Effector memory CD8-positive, alpha-beta T cell (primary cell): Measurements from ENCODE around the gene DCDC2C.

Experiments
- ATAC-seq: fragments of 150-1000 bp; cut with Tn5 transposase; replicated peaks from 2 replicates; pipeline ENCODE4 v1.10.0; 2021; ENCODE audit warnings: mild to moderate bottlenecking, moderate library complexity
- DNase-seq, 3 experiments: peaks; one replicate each; pipeline ENCODE4 v3.0.0; 2021
- H3K27ac Mint-ChIP-seq, 2 donors: one replicate each; pipeline ENCODE4 v1.8.0; 2022; ENCODE audit warnings: mild to moderate bottlenecking in 2 of 2, mixed read lengths in 2 of 2, moderate library complexity in 2 of 2
- H3K27me3 Mint-ChIP-seq, 2 donors: one replicate each; pipeline ENCODE4 v1.8.0; 2022; ENCODE audit warnings: mixed read lengths in 2 of 2
- H3K36me3 Mint-ChIP-seq: one replicate; pipeline ENCODE4 v1.8.0; 2022; ENCODE audit warnings: mild to moderate bottlenecking, moderate library complexity, mixed read lengths; ENCODE audit not compliant: insufficient read depth
- H3K4me1 Mint-ChIP-seq, 2 donors: one replicate each; pipeline ENCODE4 v1.8.0; 2022; ENCODE audit warnings: low read depth in 2 of 2, mixed read lengths in 2 of 2
- H3K4me3 Mint-ChIP-seq, 2 donors: one replicate each; pipeline ENCODE4 v1.8.0; 2022; ENCODE audit warnings: mild to moderate bottlenecking in 2 of 2, mixed read lengths in 2 of 2, moderate library complexity in 2 of 2
- H3K9me3 Mint-ChIP-seq, 2 donors: one replicate each; pipeline ENCODE4 v1.8.0; 2022; ENCODE audit warnings: mixed read lengths in 2 of 2

The DCDC2C gene

DNA sequence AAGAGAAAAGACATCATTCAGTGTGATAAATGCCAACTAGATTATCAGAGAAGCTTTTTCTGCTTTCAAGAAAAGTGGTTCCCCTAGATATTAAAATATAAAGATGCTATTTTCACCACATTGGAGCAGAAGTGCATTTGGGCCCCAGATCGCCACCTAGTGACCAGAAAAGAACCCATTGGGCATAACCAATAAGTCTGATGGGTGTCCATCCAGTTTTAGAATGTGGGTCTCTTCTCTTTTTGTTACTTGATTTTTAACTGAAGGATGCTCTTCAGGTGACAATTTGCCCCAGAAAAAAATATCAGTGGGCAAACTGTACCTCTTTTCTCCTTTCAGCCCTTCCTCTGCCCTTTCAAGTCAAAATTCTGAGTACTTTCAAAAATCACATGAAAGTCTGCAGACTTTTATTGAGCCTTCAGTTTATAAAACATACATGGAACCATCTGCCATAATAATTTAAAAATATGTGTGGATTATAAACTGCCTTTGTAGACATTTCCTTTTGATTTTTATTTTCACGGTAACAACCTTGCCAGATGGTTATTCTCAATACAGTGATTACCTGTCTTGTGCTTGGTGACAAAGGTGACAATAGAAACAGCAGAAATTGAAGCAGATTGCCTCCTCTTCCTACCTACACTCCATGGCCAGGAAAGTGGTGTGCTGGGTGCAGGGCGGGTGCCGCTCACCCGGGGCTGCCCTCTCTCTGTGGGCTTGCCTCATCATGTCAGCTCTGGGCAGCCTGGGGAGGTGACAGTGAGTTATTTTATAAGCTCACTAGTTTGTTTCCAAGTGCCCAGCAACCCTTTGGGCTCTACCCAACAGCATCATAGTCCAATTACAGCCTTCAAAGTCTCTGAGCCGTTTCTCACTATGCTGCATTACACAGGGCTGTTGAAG is 124.5 kb downstream of the DCDC2C start:
- Mint-ChIP-seq H3K27ac (no peak overlapping the region), H3K9me3 (peaks cover 4 to 17% of the 10 kb centered on the region in 2 donors), H3K4me1 (no peaks in the 10 kb centered on the region), H3K36me3 (no peaks in the 10 kb centered on the region), H3K27me3 (peaks cover 0 to 15% of the 10 kb centered on the region in 2 donors), H3K4me3 (no peak overlapping the region)
- DNase-seq (no peak), ATAC-seq (no peak)

DNA sequence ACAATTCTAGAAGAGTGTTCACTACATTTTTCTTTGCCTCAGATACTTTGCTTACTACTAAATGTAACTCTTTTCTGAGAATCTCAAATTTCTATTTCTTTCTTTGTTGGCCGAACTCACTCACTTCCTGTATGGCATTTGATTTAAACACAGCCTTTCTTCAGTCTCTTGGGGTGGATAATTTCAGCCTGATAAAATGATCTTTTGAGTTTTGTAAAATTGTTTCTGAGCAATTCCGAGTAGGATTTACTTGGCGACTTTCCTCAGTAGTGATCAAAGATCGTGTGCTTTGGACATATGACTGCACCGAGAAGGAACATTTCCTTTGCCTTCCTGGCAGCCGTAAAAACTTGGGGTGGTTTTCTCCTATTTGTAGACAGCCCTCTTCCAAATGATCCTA is 127.4 kb downstream of the DCDC2C start:
- peaks cover 2 to 18% of the 10 kb centered on the region in 2 donors for H3K9me3 Mint-ChIP-seq
- H3K4me1 Mint-ChIP-seq = no peaks in the 10 kb centered on the region
- H3K27ac Mint-ChIP-seq = no peak overlapping the region
- ATAC-seq (no peak), DNase-seq (no peak)
- no peaks in the 10 kb centered on the region for H3K36me3 Mint-ChIP-seq
- no peak overlapping the region for H3K4me3 Mint-ChIP-seq
- H3K27me3 Mint-ChIP-seq = peaks cover 0 to 18% of the 10 kb centered on the region in 2 donors

DNA sequence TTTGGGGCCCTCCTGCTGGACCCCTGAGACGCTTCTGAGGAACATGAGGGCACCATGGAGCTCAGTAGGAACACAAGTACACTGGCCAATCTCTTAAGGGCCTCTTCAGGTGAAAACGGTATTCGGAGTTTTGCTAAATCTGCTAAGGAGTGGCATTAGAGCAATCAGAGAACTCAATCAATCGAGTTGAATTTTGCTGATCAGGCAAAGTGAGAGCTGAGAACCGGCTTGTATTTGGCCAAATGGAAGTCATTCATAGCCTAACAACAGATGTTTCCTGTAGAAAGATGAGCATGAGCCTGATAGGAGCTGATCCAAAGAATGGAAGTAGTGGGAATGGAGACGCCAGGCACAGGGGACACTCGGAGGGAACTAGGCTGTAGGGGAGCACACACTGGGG is 133.7 kb downstream of the DCDC2C start:
- ATAC-seq (no peak), DNase-seq (no peak)
- Mint-ChIP-seq H3K36me3 (peaks cover 2% of the 10 kb centered on the region), H3K27me3 (peaks cover 0 to 18% of the 10 kb centered on the region in 2 donors), H3K4me1 (no peaks in the 10 kb centered on the region), H3K4me3 (no peak overlapping the region), H3K27ac (no peak overlapping the region), H3K9me3 (peaks cover 16 to 25% of the 10 kb centered on the region in 2 donors)

DNA sequence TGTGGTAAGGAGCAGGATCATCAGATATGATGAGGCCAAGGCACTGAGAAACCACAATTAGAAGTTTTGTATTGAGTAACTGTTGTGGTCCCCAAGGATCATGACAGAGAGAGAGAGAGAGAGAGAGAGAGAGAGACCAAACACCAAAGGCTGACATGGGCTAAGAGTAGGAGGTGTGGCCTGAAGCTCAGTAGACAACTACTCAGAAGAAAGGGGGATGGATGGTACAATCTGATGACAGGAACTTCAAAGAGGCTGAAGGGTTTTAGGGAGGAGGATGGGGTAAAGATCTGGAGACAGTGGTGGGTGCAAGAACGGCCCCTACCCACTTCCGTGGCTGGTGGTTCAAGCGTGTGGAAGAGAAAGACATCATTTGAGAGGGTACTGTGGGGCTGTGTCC is 135.0 kb downstream of the DCDC2C start:
- Mint-ChIP-seq H3K9me3 (peaks cover 15 to 17% of the 10 kb centered on the region in 2 donors), H3K27me3 (peaks cover 0 to 6% of the 10 kb centered on the region in 2 donors), H3K27ac (no peak overlapping the region), H3K4me1 (no peaks in the 10 kb centered on the region), H3K4me3 (no peak overlapping the region), H3K36me3 (peaks cover 2% of the 10 kb centered on the region)
- DNase-seq = no peak
- ATAC-seq = no peak

DNA sequence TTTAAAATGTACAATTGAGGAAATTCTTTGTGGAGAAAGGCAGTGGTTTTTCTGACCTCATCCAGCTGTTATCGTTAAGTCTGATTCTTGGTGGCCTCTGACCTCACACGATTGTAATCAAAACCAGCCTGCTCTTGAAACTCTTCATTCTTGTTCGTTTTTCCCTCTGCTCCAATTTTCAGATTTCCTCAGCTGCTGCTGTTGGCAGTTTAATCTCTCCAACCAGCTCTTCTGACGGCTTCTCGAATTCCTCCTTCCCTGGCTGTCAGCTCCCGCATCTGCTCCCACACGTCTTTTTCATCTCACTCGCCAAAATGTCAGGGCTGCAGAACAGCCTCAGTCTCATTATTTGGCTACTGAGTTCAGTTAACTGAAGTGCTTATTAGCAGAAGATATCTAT is 136.1 kb downstream of the DCDC2C start:
- DNase-seq = no peak
- Mint-ChIP-seq H3K4me3 (no peak overlapping the region), H3K9me3 (peaks cover 19 to 20% of the 10 kb centered on the region in 2 donors), H3K36me3 (peaks cover 2% of the 10 kb centered on the region), H3K27ac (no peak overlapping the region), H3K27me3 (peaks cover 0 to under 1% of the 10 kb centered on the region in 2 donors), H3K4me1 (no peaks in the 10 kb centered on the region)
- no peak for ATAC-seq

DNA sequence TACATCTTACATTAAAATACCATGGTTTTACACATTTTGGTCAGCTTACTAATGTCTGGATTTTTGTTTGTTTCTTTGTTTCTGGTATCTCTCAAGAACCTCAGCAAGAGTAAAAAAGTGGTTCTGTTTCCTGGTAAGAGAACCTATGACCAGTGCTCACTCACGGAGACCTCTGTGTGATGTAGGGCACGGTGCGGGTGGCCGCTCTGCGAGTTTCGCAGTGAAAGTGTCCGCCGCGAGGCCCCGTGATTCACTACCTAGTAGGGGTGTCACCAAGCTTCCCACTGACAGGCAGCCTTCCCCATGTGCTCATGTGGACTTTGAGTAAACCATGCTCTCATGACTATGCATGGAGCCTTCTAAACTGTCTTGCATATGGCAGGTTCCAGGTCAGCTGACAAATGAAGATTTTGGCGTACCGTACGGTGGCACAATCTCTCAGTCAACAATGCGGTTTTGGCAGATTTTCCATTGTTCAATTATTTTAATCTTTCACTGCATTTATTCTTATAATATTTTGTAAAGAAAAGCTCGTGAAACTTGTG is 137.3 kb downstream of the DCDC2C start:
- ATAC-seq (no peak), DNase-seq (no peak)
- H3K27ac Mint-ChIP-seq = no peak overlapping the region
- no peak overlapping the region for H3K4me3 Mint-ChIP-seq
- H3K27me3 Mint-ChIP-seq = no peaks in the 10 kb centered on the region
- peaks cover 16 to 23% of the 10 kb centered on the region in 2 donors for H3K9me3 Mint-ChIP-seq
- H3K36me3 Mint-ChIP-seq = peaks cover 2% of the 10 kb centered on the region
- no peaks in the 10 kb centered on the region for H3K4me1 Mint-ChIP-seq

DNA sequence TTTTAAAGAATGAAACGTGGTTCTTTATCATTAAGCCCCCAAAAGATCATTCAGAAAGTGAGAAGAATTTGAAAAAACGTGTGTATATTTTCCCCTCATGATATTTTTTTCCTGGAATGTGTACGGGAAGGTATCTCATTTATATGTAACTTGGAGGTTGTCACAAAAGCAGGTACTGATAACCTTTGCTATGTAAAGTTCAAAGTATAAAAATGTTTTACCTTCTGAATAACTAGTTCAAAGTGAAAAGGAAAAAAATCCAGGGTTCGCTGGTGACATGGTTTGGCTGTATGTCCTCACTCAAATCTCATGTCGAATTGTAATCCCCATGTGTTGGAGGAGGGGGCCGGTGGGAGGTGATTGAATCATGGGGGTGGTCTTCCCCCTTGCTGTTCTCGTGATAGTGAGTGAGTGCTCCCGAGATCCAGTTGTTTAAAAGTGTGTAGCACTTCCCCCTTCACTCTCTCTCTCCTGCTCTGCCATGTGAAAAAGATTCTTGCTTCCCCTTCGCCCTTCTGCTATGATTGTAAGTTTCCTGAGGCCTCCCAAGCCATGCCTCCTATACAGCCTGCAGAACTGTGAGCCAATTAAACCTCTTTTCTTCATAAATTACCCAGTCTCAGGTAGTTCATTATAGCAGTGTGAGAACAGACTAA is 144.2 kb downstream of the DCDC2C start:
- H3K4me1 Mint-ChIP-seq = no peaks in the 10 kb centered on the region
- DNase-seq = no peak
- no peak overlapping the region for H3K27ac Mint-ChIP-seq
- no peaks in the 10 kb centered on the region for H3K36me3 Mint-ChIP-seq
- no peak overlapping the region for H3K4me3 Mint-ChIP-seq
- peaks cover 8 to 15% of the 10 kb centered on the region in 2 donors for H3K9me3 Mint-ChIP-seq
- no peak for ATAC-seq
- no peaks in the 10 kb centered on the region for H3K27me3 Mint-ChIP-seq

DNA sequence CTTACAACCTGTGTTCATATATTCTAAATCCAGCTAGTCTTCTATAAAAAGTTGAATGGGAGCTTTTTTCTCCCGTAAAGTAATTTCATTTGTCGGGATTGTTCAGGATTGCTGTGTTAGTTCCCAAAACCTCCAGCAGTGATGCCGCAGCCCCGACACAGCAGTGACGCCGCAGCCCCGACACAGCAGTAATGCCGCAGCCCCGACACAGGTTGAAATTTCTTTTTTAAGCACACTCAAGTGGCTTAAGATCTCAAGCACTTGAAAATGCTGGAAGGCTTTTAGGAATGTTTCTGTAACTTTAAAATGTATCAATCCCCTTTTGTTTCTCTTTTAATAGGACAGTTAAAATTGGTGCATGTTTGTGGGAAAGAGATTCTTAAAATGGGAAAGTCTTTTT is 145.4 kb downstream of the DCDC2C start:
- Mint-ChIP-seq H3K27me3 (no peaks in the 10 kb centered on the region), H3K27ac (no peak overlapping the region), H3K4me1 (no peaks in the 10 kb centered on the region), H3K9me3 (peaks cover 8 to 18% of the 10 kb centered on the region in 2 donors), H3K4me3 (no peak overlapping the region), H3K36me3 (no peaks in the 10 kb centered on the region)
- ATAC-seq (no peak), DNase-seq (no peak)

DNA sequence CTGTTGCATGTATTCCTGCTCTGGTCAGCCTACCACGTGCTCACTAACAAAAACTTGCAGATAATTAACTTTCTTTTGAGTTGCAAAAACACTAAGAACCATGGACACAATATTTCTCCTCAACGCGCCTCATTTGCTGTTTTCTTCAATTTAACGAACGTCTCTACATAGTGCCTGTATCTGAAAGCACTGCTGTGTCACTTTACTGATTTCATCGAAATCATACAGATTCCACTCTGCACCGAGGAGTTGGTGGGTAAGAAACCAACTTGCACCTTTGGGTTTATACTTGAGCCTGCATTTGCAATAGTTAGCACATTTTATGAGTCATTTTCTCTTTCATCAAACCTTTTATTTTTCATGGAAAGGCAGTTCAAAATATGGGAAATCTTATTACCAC is 145.8 kb downstream of the DCDC2C start:
- DNase-seq (no peak), ATAC-seq (no peak)
- Mint-ChIP-seq H3K4me3 (no peak overlapping the region), H3K27ac (no peak overlapping the region), H3K9me3 (peaks cover 7 to 14% of the 10 kb centered on the region in 2 donors), H3K4me1 (no peaks in the 10 kb centered on the region), H3K36me3 (no peaks in the 10 kb centered on the region), H3K27me3 (no peaks in the 10 kb centered on the region)

DNA sequence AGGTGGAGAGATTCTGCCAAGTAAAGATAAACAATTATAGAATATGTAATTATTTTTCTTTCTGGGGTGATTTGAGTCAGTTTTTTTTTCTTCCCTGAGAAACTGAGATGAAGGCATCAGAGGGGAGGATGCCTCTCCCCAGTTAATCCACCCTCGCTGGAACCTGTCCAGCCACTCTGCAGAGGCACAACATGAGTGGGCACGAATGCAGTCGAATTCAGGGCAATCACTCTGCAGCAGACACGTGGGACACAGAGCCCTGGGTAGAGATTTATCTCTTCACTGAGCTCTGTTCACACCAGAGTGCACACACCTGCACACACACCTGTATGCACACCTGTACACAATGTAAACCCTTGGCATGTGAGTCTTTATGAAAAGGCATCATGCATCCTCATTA is 154.2 kb downstream of the DCDC2C start:
- DNase-seq (no peak), ATAC-seq (no peak)
- Mint-ChIP-seq H3K36me3 (no peaks in the 10 kb centered on the region), H3K4me1 (no peaks in the 10 kb centered on the region), H3K4me3 (no peak overlapping the region), H3K27ac (no peak overlapping the region), H3K27me3 (no peaks in the 10 kb centered on the region), H3K9me3 (peaks cover 5% of the 10 kb centered on the region in 2 donors)

DNA sequence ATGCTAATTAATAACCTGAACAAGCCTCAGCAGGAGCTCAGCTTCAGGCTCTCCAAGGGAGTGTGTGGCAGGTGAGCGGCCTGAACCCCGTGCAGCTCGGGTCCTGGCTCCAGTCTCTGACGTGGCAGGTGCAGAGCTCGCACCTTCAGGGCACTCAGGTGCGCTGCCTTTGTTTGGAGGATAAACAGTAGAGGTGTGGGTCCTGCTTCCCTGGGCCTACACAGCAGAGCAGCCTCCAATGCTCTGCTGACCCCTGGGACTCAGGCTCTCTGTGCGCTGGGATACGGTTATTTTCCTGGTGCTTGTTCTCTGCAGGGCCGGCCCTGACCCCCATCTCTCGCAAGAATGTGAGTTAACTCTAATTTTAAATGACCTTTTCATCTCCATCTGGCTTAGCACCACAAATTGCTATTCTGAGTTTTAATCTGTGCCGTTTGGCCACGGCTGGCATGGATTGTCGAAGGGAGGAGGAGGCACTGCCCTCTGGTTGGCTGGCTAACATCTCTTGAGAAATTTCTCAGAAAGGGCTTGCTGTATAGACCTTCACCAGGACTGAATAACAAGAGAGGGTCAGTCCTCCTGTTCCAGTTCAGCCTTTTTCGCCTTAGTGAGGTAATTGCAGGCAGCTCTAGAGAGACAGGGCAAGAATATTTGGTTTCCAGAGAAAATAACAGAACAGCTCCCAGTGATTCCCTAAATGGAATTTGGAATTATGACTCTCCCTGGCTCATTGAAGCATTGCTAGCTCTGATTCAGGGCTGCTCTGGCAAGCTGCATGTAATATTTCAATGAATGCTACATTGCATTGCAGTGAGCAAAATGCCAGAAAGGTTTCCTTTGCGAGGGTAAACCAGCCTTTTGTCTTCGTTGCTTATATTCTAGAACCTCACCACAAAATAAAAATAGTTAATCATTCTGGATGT is 161.8 kb downstream of the DCDC2C start:
- H3K4me1 Mint-ChIP-seq = no peaks in the 10 kb centered on the region
- no peaks in the 10 kb centered on the region for H3K27me3 Mint-ChIP-seq
- H3K36me3 Mint-ChIP-seq = no peaks in the 10 kb centered on the region
- no peak for DNase-seq
- no peak overlapping the region for H3K27ac Mint-ChIP-seq
- no peak overlapping the region for H3K4me3 Mint-ChIP-seq
- H3K9me3 Mint-ChIP-seq = no peaks in the 10 kb centered on the region
- ATAC-seq = no peak

DNA sequence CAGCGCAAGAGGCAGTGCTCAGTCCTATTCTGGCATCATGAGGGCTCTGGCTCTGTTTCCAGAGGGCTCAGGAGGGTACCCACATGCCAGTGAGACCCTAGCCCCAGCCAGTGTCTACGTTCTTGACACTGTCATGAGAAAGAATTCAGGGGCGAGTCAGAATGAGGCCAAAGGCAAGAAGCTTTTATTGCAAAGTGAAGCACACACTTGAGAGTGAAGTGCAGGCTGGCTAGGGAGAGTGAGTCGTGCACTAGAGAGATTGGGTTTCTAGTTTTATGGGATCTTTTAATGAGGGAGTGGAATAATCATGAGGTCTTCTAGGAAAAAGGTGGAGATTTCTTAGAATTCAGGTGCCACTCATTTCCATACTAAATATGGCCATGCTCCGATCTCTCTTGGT is 164.1 kb downstream of the DCDC2C start:
- H3K27me3 Mint-ChIP-seq = no peaks in the 10 kb centered on the region

More for the DNA sequence above, 164.1 kb downstream of the DCDC2C start:
- ATAC-seq (no peak), DNase-seq (no peak)
- Mint-ChIP-seq H3K4me3 (no peak overlapping the region), H3K9me3 (peaks cover 0 to 2% of the 10 kb centered on the region in 2 donors), H3K36me3 (no peaks in the 10 kb centered on the region), H3K27ac (no peak overlapping the region), H3K4me1 (no peaks in the 10 kb centered on the region)
